Measurements from ENCODE around the gene CD74.
A peak's percentile ranks its signal among the peaks of the same experiment; 100 is the strongest.

CD74 gene

DNA sequence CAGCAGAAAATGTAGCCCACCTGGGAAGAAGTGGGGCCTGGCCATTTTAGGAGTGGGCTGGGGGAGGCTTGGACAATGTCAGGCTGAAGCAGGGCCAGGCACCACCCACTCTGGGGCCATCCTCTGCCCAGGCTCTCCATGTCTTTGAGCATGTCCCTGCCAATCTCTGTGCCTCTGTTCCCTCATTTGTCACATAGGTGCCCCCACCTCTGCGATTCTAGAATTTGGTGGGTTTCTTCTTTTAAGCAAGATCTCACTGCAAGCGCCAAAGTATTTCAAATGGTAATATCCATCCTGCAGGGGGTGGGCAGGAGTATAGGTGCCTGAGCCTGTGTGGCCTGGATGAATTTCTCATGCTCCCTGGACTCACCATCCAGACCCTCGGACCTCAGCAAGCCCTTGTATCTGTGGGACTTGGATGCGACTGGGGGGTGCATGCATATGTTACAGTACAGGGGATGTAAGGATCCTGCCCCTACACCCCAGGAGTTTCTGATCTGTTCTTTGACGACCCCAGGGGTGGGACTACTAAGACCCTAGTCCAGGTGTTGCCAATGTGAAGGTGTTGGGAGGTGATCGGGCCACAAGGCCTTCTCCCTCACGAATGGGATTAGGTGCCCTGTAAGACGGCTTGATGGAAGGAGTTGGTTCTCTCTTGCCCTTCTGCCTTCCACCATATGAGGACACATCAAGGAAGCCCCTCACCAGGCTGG lies 4.3 kb downstream of the CD74 start:
- no peak for DNase-seq (ENCODE audit: low spot score)
- Histone ChIP-seq H3K4me3 (no peak overlapping the region), H3K27ac (peak overlapping the region in 1 of 2 donors; percentile 59)
- TF ChIP-seq, protein P1, sequence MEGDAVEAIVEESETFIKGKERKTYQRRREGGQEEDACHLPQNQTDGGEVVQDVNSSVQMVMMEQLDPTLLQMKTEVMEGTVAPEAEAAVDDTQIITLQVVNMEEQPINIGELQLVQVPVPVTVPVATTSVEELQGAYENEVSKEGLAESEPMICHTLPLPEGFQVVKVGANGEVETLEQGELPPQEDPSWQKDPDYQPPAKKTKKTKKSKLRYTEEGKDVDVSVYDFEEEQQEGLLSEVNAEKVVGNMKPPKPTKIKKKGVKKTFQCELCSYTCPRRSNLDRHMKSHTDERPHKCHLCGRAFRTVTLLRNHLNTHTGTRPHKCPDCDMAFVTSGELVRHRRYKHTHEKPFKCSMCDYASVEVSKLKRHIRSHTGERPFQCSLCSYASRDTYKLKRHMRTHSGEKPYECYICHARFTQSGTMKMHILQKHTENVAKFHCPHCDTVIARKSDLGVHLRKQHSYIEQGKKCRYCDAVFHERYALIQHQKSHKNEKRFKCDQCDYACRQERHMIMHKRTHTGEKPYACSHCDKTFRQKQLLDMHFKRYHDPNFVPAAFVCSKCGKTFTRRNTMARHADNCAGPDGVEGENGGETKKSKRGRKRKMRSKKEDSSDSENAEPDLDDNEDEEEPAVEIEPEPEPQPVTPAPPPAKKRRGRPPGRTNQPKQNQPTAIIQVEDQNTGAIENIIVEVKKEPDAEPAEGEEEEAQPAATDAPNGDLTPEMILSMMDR (IDR thresholded peaks at IDR 0.05): no peak

DNA sequence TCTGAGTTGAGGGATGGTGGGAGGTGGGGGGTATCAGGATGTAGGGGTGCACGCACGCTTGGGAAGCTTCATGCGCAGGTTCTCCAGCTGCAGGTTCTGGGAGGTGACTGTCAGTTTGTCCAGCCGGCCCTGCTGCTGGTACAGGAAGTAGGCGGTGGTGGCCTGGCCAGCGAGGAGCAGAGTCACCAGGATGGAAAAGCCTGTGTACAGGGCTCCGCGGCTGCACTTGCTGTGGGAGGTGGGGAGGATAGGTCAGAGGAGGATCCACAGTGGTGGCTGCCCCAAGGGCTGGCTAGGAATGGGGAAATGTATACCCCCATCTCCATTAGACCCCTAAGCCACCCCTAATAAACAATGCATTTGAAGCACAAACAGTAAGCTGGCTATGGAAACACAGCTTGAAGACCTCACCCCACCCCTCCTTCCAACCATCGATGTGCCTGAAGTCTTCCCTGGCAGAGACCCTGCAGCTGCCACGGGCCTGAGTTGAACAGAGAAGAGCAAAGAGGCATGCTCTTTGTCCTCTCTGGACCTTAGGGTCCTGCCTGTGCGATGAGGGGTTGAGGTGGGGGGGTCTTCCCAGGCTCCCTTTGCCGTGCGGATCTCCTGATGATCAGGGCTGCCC lies 5.5 kb downstream of the CD74 start:
- Histone ChIP-seq H3K27ac (peak overlapping the region in 1 of 2 donors; percentile 59), H3K4me3 (no peak overlapping the region)
- DNase-seq (ENCODE audit: low spot score): no peak
- TF ChIP-seq, protein P1 (IDR thresholded peaks at IDR 0.05): no peak

DNA sequence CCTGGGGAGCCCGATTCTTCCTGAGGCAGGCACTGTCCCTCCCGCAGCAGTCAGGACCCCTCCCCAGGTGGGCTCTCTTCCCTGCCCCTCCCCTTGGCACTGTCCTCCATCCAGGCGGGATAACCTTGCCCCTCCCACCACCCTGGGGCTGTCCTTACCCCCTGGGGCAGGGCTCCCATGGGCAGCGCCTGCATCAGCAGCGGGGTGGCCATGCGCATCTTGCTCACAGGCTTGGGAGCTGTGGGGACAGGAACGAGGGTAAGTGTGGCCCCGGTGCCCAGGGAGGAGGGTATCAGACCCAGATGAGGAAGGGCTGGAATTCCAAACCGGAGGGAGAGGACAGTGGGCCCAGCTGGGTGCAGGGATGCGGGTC lies 6.0 kb downstream of the CD74 start:
- Histone ChIP-seq H3K27ac (peak overlapping the region in 1 of 2 donors; percentile 59), H3K4me3 (no peak overlapping the region)
- TF ChIP-seq, protein P1 (IDR thresholded peaks at IDR 0.05): no peak
- no peak for DNase-seq (ENCODE audit: low spot score)

DNA sequence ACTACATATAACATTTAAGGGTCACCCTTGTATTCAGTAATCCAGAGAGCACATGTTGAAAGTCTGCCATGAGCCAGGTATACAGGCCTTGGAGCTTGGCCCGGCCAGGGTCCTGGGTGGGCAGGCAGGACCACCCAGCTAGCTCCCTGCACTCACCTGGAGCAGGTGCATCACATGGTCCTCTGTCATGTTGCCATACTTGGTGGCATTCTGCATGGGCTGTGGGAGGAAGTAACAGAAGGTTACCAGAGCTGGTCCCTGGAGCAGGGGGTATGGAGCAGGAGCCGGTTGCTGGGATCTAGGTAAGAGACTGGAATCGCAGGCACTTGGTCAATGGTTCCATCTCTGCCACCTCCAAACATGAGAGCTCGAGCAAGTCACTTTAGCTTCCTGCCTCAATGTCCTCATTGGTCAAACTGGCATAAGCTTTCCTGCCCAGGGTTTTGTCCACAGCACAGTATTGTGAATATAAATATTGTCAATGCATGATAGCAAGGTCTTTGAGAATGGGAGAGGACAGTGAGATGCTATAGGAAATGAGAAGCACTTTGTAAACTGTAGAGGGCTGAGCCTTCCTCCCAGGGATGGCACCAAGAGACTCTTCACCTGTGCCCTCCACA lies 6.5 kb downstream of the CD74 start:
- TF ChIP-seq, protein P1 (IDR thresholded peaks at IDR 0.05): no peak
- H3K27ac ChIP-seq: peak overlapping the region in 1 of 2 donors; percentile 59

DNA sequence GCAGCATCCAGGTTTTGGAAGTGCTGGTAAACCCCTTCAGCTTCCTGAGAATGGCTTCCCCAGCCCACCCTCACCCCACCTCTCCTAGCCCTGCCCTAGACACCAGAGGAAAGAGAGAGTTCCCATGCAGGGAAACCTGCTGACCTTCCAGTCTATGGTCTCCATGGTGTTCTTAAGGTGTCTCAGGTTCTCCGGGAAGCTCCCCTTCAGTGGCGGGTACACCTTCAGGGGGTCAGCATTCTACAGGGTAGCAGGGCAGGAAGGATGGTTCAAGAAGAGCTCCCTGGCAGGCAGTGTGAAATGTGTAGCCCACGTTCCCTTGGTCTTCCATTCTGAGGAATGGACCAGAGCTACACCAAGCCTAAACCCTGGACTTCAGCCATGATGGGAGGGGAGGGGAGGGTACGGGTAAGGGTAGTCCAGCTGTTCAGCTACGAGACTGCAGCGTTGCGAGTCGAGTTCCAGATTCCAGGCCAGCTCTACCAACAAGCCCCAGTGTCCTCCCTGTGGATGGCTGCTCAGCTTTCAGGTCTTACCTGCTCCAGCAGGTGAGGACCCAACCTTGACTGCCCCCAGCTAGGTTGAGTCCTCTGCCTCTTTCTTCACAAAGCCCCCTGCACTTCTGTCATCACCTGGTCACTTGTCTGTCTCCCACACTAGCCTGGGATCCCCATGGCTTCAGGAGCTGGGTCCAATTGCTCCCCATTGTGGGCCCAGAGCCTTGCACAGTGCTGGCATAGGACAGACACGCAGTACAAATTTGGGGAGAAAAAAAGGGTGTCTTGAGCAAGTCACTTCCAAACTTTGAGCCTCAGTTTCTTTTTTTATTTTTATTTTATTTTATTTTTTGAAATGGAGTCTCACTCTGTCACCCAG lies 7.5 kb downstream of the CD74 start:
- no peak overlapping the region for H3K4me3 ChIP-seq
- no peak for DNase-seq (ENCODE audit: low spot score)
- no peak overlapping the region for H3K27ac ChIP-seq
- TF ChIP-seq, protein P1 (IDR thresholded peaks at IDR 0.05): no peak

More for the DNA sequence above, 6.5 kb downstream of the CD74 start:
- no peak overlapping the region for H3K4me3 ChIP-seq
- no peak for DNase-seq (ENCODE audit: low spot score)

DNA sequence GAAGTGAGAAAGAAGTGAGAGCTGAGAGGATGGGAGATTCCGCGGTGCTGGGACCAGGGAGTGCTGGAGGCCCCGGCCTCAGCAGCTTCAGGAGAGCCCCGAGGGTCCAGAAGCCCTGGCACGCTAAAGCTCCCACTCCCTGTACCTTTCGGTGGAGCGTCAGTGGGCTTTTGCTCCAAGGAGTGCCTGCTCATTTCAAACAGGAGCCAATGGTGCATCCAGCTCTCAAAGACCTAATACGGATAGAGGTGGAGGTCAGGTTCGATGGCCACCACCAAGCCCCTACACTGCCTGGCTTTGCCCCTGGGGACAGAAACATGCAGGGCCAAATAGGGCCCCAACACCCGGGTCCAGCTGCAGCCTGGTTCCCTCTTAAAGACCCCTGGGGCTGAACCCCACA lies 8.2 kb downstream of the CD74 start:
- Histone ChIP-seq H3K27ac (no peak overlapping the region), H3K4me3 (no peak overlapping the region)
- TF ChIP-seq, protein P1 (IDR thresholded peaks at IDR 0.05): no peak
- no peak for DNase-seq (ENCODE audit: low spot score)
